Breast epithelium (tissue), 4 donors: ENCODE data around the gene KIR2DL3. TPM values are rescaled to one million over a fixed set of nuclear protein-coding genes. Genes with fewer than 3 reads are reported as not detected.
"Not testable (repeated sequence)": the region's sequence is repeated elsewhere in the genome, so short reads cannot be mapped to it uniquely, and the experiment has no call there.

Experiments
- DNase-seq, 2 donors: peaks; one replicate each; pipeline ENCODE4 v3.0.0-alpha.2; 2019; ENCODE audit warnings: low spot score in 2 of 2
- H3K27ac ChIP-seq, 2 donors: fragments of 200-600 bp; sonication (generic) in 1 of 2; one replicate each; pipeline ENCODE4 v1.5.1; 2016 to 2019; ENCODE audit warnings: mild to moderate bottlenecking in 1 of 2
- H3K27me3 ChIP-seq, 2 donors: fragments of 200-600 bp; sonication (generic) in 1 of 2; one replicate each; pipeline versions ENCODE4 v1.5.1 to v1.6.0; 2017 to 2019; ENCODE audit warnings: control low read depth in 1 of 2, mild to moderate bottlenecking in 1 of 2
- H3K36me3 ChIP-seq: fragments of 200-600 bp; one replicate; pipeline ENCODE4 v1.5.1; 2019
- H3K4me1 ChIP-seq, 2 donors: fragments of 200-600 bp; sonication (generic); one replicate each; pipeline ENCODE4 v1.5.1; 2016 to 2019; ENCODE audit warnings: control low read depth in 1 of 2
- H3K4me3 ChIP-seq, 3 donors: fragments of 200-600 bp; sonication (generic); 1 replicate in 2 of 3; 2 replicates in 1 of 3; pipeline ENCODE4 v1.5.1; 2016 to 2019; ENCODE audit warnings: mild to moderate bottlenecking in 3 of 3, moderate library complexity in 2 of 3
- H3K9me3 ChIP-seq, 2 donors: fragments of 200-600 bp; sonication (generic) in 1 of 2; one replicate each; pipeline ENCODE4 v1.5.1; 2016 to 2019; ENCODE audit warnings: control low read depth in 1 of 2
- intact Hi-C: fragments of 100-400 bp; cut with DNase I; formaldehyde crosslinking; loops from one replicate; pipeline ENCODE4 v1.15.1; 2023; ENCODE audit warnings: low total_unique reads
- total RNA-seq, 3 donors: library from RNA; depleted of rRNA; stranded (reverse); fragments of >200 nt; gene quantifications; one replicate each; pipeline ENCODE4 v1.1.0, GENCODE V29; 2016

The KIR2DL3 gene
- total RNA-seq, 3 donors from 2014 or later, result not detected

- intact Hi-C loops, H3K9me3 ChIP-seq, DNase-seq, H3K27me3 ChIP-seq, H3K4me3 ChIP-seq, H3K4me1 ChIP-seq, H3K27ac ChIP-seq, H3K36me3 ChIP-seq: not testable (repeated sequence)
These were observed 33.0 kb downstream of the KIR2DL3 start for GRCh38 chr19:54771018-54771960.

- H3K9me3 ChIP-seq, DNase-seq: not testable (repeated sequence)
These were observed 34.4 kb downstream of the KIR2DL3 start for GRCh38 chr19:54772666-54773065.

GRCh38 chr19:54775095-54775815 lies 36.9 kb downstream of the KIR2DL3 start:
- H3K27ac ChIP-seq, H3K4me1 ChIP-seq, H3K27me3 ChIP-seq, H3K36me3 ChIP-seq, intact Hi-C loops, H3K9me3 ChIP-seq, H3K4me3 ChIP-seq, DNase-seq: not testable (repeated sequence)

More at GRCh38 chr19:54772666-54773065, 34.4 kb downstream of the KIR2DL3 start:
- H3K4me3 ChIP-seq, H3K27me3 ChIP-seq, H3K4me1 ChIP-seq, H3K36me3 ChIP-seq, H3K27ac ChIP-seq, intact Hi-C loops: not testable (repeated sequence)

- H3K27me3 ChIP-seq, H3K27ac ChIP-seq, intact Hi-C loops, H3K4me1 ChIP-seq, H3K9me3 ChIP-seq, H3K36me3 ChIP-seq, DNase-seq, H3K4me3 ChIP-seq: not testable (repeated sequence)
These were observed 37.5 kb downstream of the KIR2DL3 start for GRCh38 chr19:54775830-54776229.

- H3K36me3 ChIP-seq, H3K27ac ChIP-seq, H3K4me1 ChIP-seq, intact Hi-C loops, DNase-seq, H3K9me3 ChIP-seq, H3K4me3 ChIP-seq, H3K27me3 ChIP-seq: not testable (repeated sequence)
These were observed 39.5 kb downstream of the KIR2DL3 start for GRCh38 chr19:54777851-54778250.

- H3K4me3 ChIP-seq, H3K27ac ChIP-seq, H3K4me1 ChIP-seq, H3K27me3 ChIP-seq, H3K9me3 ChIP-seq, intact Hi-C loops, DNase-seq, H3K36me3 ChIP-seq: not testable (repeated sequence)
These were observed 40.6 kb downstream of the KIR2DL3 start for GRCh38 chr19:54778896-54779295.

- DNase-seq, H3K36me3 ChIP-seq, H3K27me3 ChIP-seq, H3K4me3 ChIP-seq, intact Hi-C loops, H3K27ac ChIP-seq, H3K9me3 ChIP-seq, H3K4me1 ChIP-seq: not testable (repeated sequence)
These were observed 44.6 kb downstream of the KIR2DL3 start for GRCh38 chr19:54782916-54783315.

GRCh38 chr19:54786091-54786723 lies 47.9 kb downstream of the KIR2DL3 start:
- H3K9me3 ChIP-seq, DNase-seq, intact Hi-C loops, H3K27me3 ChIP-seq, H3K4me3 ChIP-seq, H3K4me1 ChIP-seq, H3K27ac ChIP-seq, H3K36me3 ChIP-seq: not testable (repeated sequence)

GRCh38 chr19:54788154-54788553 lies 49.8 kb downstream of the KIR2DL3 start:
- H3K36me3 ChIP-seq, DNase-seq, H3K4me3 ChIP-seq, H3K4me1 ChIP-seq, H3K27ac ChIP-seq, H3K9me3 ChIP-seq, intact Hi-C loops, H3K27me3 ChIP-seq: not testable (repeated sequence)
